Measurements from ENCODE around the gene DIDO1. TPM values are rescaled to one million over a fixed set of nuclear protein-coding genes. Genes with fewer than 3 reads are reported as not detected.

Gene DIDO1
- polyA plus RNA-seq (2012; ENCODE audit: insufficient read length, low read depth): 23.0 TPM

DNA sequence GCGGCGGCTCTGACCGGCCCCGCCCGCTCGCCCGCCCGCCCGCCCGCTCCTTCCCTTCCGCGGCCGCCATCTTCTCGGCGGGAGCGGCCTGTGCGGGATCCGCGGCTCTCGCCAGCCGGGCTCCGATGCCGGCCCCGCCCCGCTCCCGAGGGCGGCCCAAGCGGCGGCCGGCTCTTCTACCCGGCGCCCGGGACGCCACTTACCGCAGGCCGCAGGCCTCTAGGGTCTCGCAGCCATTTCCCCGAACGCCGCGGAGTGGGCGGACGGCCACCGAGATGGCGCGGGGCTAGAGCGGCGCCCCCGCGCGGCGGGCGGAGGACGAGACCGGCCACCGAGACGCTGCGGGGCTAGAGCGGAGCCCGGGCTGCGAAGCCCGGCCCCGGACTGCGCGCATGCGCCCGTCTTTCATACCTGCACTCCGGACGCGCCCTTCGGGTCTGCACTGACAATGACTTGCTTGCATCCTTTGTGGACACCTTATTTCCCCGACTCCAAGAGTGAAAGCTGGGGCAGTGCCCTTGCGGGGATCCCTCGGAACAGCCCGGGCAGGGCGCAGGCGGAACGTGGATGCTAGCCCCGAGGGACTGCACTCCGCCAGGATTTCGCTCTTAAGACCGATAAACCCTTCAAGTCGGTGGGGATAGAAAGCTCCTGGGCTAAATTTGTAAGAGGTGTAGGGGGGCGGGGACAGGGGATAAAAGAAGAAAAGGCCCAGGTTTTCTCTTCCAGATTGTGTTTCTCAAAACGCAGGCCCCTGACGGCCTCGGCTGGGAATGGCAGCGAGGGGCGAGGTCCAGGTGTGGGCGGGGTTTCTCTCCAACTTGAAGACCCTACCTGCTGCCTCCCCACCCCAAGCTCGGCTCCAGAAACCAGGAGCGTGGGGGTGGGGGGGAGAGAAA lies at the start of gene DIDO1:
DIDO1 (minus strand) TSS at position 277 of the 899 bp plus-strand sequence.
- TF ChIP-seq FOXP2 (optimal IDR thresholded peaks at IDR 0.05; ENCODE audit: borderline replicate concordance, extremely low read depth, extremely low read length, insufficient read depth): peak; percentile 80
- TF ChIP-seq SIN3A (IDR thresholded peaks at IDR 0.05; ENCODE audit: borderline replicate concordance, insufficient read depth, low read length): no peak
- TF ChIP-seq, protein P1, sequence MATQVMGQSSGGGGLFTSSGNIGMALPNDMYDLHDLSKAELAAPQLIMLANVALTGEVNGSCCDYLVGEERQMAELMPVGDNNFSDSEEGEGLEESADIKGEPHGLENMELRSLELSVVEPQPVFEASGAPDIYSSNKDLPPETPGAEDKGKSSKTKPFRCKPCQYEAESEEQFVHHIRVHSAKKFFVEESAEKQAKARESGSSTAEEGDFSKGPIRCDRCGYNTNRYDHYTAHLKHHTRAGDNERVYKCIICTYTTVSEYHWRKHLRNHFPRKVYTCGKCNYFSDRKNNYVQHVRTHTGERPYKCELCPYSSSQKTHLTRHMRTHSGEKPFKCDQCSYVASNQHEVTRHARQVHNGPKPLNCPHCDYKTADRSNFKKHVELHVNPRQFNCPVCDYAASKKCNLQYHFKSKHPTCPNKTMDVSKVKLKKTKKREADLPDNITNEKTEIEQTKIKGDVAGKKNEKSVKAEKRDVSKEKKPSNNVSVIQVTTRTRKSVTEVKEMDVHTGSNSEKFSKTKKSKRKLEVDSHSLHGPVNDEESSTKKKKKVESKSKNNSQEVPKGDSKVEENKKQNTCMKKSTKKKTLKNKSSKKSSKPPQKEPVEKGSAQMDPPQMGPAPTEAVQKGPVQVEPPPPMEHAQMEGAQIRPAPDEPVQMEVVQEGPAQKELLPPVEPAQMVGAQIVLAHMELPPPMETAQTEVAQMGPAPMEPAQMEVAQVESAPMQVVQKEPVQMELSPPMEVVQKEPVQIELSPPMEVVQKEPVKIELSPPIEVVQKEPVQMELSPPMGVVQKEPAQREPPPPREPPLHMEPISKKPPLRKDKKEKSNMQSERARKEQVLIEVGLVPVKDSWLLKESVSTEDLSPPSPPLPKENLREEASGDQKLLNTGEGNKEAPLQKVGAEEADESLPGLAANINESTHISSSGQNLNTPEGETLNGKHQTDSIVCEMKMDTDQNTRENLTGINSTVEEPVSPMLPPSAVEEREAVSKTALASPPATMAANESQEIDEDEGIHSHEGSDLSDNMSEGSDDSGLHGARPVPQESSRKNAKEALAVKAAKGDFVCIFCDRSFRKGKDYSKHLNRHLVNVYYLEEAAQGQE (IDR thresholded peaks at IDR 0.05; ENCODE audit: insufficient read depth in 1 of 2, low read depth in 2 of 2, low read length in 2 of 2): no peak
- TF ChIP-seq POLR2AphosphoS5 (IDR thresholded peaks at IDR 0.05; ENCODE audit: low read depth, low read length): peak; percentile 67; the same call in 1 of the 2 replicates
- peak; percentile 52; the same call in 1 of the 2 replicates for TF ChIP-seq TAF1 (IDR thresholded peaks at IDR 0.05; ENCODE audit: borderline replicate concordance, insufficient read depth, low read length)

DNA sequence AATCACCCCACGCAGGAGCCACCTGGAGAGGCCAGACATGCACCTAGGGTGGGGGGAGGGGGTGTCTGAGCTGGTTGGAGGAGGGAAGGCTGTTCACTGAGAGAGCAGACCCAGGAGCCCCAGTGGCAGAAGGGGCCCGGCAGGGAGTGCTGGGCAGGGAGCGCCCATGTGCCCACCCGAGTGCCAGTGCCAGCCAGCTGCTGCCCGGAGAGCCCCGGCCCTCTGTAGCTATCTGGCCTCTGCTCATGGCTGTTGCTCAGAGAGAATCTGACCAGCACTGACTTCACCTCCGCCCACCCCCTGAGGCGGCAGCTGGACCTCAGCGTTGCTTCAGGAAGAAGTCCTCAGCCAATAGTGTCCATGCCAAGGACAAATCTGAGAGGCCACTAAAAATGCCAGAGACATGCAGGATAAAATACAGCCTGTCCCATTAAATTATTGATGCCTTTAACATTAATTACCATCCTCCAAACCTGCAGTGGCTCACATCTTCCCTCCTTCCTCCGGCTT lies 49.0 kb upstream of the DIDO1 start:
- TF ChIP-seq, protein P1 (IDR thresholded peaks at IDR 0.05; ENCODE audit: insufficient read depth in 1 of 2, low read depth in 2 of 2, low read length in 2 of 2): no peak
- TF ChIP-seq SIN3A (IDR thresholded peaks at IDR 0.05; ENCODE audit: borderline replicate concordance, insufficient read depth, low read length) (no peak), TAF1 (IDR thresholded peaks at IDR 0.05; ENCODE audit: borderline replicate concordance, insufficient read depth, low read length) (no peak), POLR2AphosphoS5 (IDR thresholded peaks at IDR 0.05; ENCODE audit: low read depth, low read length) (no peak), FOXP2 (optimal IDR thresholded peaks at IDR 0.05; ENCODE audit: borderline replicate concordance, extremely low read depth, extremely low read length, insufficient read depth) (no peak)

DNA sequence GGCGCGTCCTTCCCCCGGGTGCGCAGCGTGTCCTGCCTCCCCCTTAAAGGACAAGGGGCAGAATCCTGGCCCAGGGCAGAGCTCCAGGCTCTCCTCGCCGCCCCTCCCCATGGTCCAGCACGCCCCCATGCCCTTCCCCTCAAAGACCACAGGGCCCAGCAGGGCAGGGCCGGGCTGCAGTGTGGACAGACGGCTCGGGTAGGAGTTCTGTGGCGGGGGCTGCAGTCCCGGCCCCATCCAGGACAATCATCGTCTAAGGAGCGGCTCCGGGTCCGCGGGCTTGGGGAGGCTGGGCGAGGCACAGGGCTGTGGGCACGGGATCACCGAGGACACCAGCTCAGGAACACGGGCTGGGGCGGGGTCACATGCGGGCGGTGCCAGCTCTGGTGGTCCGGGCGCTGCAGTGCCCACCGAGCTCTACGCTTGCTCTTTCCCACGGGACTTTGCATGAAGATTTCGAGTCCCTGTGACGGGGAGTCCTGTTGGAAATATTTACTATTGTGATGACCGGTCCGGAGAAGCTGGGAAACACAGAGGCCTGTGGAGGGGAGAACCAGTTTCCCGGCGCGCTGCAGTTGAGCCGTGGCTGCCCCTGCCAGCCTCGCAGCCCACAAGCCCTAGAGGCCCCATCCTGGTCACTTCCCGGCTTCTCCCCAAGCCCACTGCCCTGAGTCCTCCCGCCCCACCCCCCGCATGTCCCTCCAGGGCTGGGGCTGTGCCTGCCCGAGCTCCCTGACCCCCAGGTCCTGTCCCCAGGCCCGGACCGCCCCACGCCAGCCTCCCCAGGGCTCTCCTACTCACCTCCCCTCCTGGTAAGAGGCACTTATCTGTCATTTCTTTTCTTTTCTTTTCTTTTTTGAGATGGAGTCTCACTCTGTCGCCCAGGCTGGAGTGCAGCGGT lies 46.8 kb upstream of the DIDO1 start:
- TF ChIP-seq, protein P1 (IDR thresholded peaks at IDR 0.05; ENCODE audit: insufficient read depth in 1 of 2, low read depth in 2 of 2, low read length in 2 of 2): no peak
- TF ChIP-seq FOXP2 (optimal IDR thresholded peaks at IDR 0.05; ENCODE audit: borderline replicate concordance, extremely low read depth, extremely low read length, insufficient read depth): no peak
- TF ChIP-seq SIN3A (IDR thresholded peaks at IDR 0.05; ENCODE audit: borderline replicate concordance, insufficient read depth, low read length): no peak
- TF ChIP-seq POLR2AphosphoS5 (IDR thresholded peaks at IDR 0.05; ENCODE audit: low read depth, low read length): no peak
- TF ChIP-seq TAF1 (IDR thresholded peaks at IDR 0.05; ENCODE audit: borderline replicate concordance, insufficient read depth, low read length): no peak

DNA sequence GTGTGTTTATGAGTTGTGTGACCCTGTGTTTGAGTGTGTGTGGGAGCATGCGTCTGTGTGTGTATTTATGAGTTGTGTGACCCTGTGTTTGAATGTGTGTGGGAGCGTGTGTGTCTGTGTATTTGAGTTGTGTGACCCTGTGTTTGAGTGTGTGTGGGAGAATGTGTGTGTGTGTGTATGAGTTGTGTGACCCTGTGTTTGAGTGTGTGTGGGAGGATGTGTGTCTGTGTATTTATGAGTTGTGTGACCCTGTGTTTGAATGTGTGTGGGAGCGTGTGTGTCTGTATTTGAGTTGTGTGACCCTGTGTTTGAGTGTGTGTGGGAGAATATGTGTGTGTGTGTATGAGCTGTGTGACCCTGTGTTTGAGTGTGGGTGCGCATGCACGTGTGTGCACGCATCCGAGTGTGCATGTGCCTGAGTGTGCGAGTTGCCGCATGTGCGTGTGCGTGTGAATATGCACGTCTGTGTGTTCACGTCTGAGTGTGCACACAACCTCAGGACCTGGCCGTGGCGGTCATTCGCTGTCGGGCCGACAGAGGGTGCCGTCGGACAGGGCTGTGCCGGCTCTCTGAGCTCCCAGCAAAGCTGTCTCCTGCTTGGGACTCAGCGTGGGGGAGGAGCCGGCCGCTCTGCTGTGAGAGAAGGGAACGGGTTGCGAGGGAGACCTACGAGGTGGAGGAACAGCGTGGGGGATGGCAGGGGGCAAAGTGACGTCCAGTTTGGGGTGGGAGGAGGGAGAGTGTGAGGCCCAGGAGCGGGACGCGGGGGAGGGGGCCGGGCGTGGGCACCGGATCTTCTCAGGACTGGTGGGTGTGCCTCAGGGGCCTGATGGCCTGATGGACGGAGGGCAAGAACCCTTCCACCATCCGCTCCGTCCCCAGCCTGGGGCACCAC lies 45.9 kb upstream of the DIDO1 start:
- TF ChIP-seq, protein P1 (IDR thresholded peaks at IDR 0.05; ENCODE audit: insufficient read depth in 1 of 2, low read depth in 2 of 2, low read length in 2 of 2): 0 out of 4 replicates have a peak, but pooled peaks of 1 of the 2 experiments have one; percentile 37
- TF ChIP-seq TAF1 (IDR thresholded peaks at IDR 0.05; ENCODE audit: borderline replicate concordance, insufficient read depth, low read length) (no peak), SIN3A (IDR thresholded peaks at IDR 0.05; ENCODE audit: borderline replicate concordance, insufficient read depth, low read length) (no peak), FOXP2 (optimal IDR thresholded peaks at IDR 0.05; ENCODE audit: borderline replicate concordance, extremely low read depth, extremely low read length, insufficient read depth) (peak; percentile 84)
